Neuron (in vitro differentiated cells): ENCODE data around the gene ATCAY.

ENCODE experiments used
- H2AFZ ChIP-seq: one replicate; pipeline ENCODE4 v1.6.1; 2013; ENCODE audit warnings: low read depth, mild to moderate bottlenecking, inconsistent platforms, low read length, moderate library complexity
- H3K27me3 ChIP-seq: one replicate; pipeline ENCODE4 v1.6.1; 2013; ENCODE audit warnings: low read length; ENCODE audit not compliant: insufficient read depth
- H3K36me3 ChIP-seq: one replicate; pipeline ENCODE4 v1.6.1; 2013; ENCODE audit warnings: low read length; ENCODE audit not compliant: insufficient read depth
- H3K4me1 ChIP-seq: one replicate; pipeline ENCODE4 v1.6.1; 2013; ENCODE audit warnings: low read length; ENCODE audit not compliant: insufficient read depth
- H3K4me3 ChIP-seq: 2 replicates; pipeline ENCODE4 v1.5.1; 2013; ENCODE audit warnings: mild to moderate bottlenecking, low read length, moderate library complexity
- H3K9me3 ChIP-seq: one replicate; pipeline ENCODE4 v1.6.1; 2013; ENCODE audit warnings: low read length

ATCAY gene, protein sequence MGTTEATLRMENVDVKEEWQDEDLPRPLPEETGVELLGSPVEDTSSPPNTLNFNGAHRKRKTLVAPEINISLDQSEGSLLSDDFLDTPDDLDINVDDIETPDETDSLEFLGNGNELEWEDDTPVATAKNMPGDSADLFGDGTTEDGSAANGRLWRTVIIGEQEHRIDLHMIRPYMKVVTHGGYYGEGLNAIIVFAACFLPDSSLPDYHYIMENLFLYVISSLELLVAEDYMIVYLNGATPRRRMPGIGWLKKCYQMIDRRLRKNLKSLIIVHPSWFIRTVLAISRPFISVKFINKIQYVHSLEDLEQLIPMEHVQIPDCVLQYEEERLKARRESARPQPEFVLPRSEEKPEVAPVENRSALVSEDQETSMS

DNA sequence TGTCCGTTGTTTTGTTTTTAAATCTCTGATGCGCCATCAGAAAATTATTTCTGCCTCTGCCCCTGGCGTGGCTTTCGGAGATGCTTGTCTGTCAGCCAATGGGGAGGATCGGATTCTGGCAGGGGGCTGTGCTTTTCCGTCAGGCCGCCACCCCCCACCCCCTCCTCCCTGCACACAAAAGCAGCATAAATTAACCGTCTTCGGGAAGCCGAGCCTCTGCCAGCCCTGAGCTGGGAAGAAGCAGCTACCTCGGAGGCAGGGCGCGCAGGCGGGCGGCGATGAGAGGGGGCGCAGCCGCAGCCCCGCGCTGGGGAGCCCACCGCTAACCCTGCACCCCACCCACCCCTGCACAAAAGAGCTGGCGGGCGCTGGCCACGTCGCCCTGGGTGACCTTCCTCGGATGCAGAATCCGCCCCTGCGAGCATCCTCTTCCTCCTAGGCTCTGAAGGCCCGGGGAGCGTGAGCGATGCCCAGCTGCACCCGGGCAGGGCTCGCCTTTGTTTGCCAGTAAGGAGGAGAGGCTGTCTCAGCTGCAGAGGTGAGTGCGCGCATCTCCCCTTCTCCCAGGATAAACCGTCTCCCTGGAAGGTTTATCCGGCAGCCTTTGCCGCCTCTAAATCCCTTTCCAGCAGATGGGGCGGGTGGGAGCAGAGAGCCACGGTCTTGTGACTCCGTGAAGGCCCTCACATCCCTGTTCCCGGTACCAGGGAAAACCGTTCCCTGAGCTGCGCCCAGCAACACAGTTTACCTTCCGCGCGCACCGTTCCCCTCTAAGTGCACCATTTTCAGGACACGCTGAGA is at the start of gene ATCAY:
Gene ATCAY, plus strand, starts transcription at position 215 of the 801 bp plus-strand sequence. CDS start 5,083 bp downstream, outside the sequence.
- Histone ChIP-seq H3K27me3 (no peaks in the 10 kb centered on the region), H2AFZ (peak within 1 kb of the TSS; percentile 33), H3K4me3 (peak within 1 kb of the TSS; percentile 77), H3K4me1 (peaks cover 6% of the 10 kb centered on the region), H3K9me3 (no peaks in the 10 kb centered on the region), H3K36me3 (peaks cover 2% of the 10 kb centered on the region)

- no peaks in the 10 kb centered on the region for H3K9me3 ChIP-seq
- H3K4me3 ChIP-seq = no peak overlapping the region
- no peak overlapping the region for H2AFZ ChIP-seq
- peaks cover 6% of the 10 kb centered on the region for H3K27me3 ChIP-seq
- H3K4me1 ChIP-seq = peaks cover 12% of the 10 kb centered on the region
- H3K36me3 ChIP-seq = no peaks in the 10 kb centered on the region
Measured at GRCh38 chr19:3831601-3832000, 48.9 kb upstream of the ATCAY start.

- no peaks in the 10 kb centered on the region for H3K36me3 ChIP-seq
- H3K27me3 ChIP-seq = peaks cover 6% of the 10 kb centered on the region
- H2AFZ ChIP-seq = no peak overlapping the region
- no peak overlapping the region for H3K4me3 ChIP-seq
- no peaks in the 10 kb centered on the region for H3K9me3 ChIP-seq
- peaks cover 12% of the 10 kb centered on the region for H3K4me1 ChIP-seq
Measured at GRCh38 chr19:3832001-3832400, 48.5 kb upstream of the ATCAY start.

GRCh38 chr19:3833578-3834348 is 46.7 kb upstream of the ATCAY start:
- no peak overlapping the region for H3K4me3 ChIP-seq
- H3K36me3 ChIP-seq = no peaks in the 10 kb centered on the region
- H3K9me3 ChIP-seq = no peaks in the 10 kb centered on the region
- H2AFZ ChIP-seq = no peak overlapping the region
- H3K27me3 ChIP-seq = peaks cover 6% of the 10 kb centered on the region
- peaks cover 12% of the 10 kb centered on the region for H3K4me1 ChIP-seq

DNA sequence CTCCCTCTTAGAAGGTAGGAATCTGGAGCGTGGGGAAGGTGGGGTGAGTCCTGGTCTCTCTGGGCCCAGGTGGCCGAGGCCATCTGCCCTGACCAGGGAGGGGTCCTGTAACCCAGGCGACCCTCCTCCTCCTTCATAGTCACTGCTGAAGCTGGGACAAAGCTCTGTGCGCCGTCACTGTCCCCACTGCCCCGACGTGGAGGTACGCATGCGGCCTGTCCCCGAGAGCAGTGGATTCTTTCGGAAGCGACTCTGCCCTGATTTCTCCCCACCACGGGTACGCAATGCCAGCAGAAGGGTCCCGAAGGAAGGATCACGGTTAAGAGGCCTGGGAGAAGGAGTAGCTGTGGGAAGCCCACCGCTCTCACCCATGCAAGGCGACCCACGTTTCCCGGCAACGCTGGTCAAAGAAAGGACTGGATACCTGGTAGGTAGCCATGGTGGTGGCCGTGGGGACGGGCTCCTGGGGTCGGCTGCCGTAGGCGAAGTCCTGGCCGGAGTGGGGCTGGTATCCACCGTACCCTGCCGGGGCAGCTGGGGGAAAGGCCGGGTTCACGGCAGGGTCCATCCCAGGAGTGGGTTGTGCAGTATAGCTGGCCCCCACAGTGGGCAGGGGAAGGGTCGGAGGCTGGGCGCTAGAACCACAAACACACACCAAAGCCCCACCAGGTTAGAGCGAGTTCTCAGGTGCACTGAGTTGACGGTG is 46.0 kb upstream of the ATCAY start:
- no peak overlapping the region for H3K4me3 ChIP-seq
- H3K4me1 ChIP-seq = peaks cover 13% of the 10 kb centered on the region
- no peaks in the 10 kb centered on the region for H3K36me3 ChIP-seq
- no peak overlapping the region for H2AFZ ChIP-seq
- H3K9me3 ChIP-seq = no peaks in the 10 kb centered on the region
- H3K27me3 ChIP-seq = peaks cover 6% of the 10 kb centered on the region

DNA sequence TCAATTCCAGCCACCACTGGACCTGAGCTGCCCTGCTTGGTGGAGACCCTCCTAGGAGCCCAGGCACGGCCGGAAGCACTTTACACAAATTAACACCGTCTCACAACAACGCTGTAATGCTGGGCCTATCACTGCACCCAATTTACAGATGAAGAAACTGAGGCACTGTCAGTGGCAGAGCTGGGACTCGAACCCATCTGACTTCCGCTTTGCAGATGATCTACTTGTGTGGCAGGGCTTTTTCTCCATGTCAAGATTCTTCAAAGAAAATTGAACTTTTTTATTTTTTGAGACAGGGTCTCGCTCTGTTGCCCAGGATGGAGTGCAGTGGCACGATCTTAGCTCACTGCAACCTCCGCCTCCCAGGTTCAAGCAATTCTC is 45.4 kb upstream of the ATCAY start:
- peaks cover 15% of the 10 kb centered on the region for H3K4me1 ChIP-seq
- no peaks in the 10 kb centered on the region for H3K36me3 ChIP-seq
- peaks cover 6% of the 10 kb centered on the region for H3K27me3 ChIP-seq
- no peak overlapping the region for H3K4me3 ChIP-seq
- H2AFZ ChIP-seq = no peak overlapping the region
- no peaks in the 10 kb centered on the region for H3K9me3 ChIP-seq

DNA sequence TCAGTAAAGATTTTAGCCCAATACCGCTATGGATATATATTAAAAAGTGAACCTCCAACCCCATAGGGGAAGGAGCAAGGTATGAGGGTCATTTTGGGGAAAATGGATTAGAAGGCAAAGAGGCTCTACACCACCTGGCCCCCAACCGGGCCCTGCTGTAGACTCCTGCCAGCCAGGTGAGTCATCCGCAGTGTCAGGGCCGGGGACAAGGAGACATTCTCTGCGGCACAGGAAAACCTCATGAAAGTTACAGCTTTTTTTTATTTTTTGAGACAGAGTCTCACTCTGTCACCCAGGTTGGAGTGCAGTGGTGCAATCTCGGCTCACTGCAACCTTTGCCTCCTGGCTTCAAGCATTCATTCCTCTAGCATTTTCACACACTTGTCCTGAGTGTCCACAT is 43.6 kb upstream of the ATCAY start:
- Histone ChIP-seq H3K4me3 (no peak overlapping the region), H3K9me3 (no peaks in the 10 kb centered on the region), H3K4me1 (peaks cover 9% of the 10 kb centered on the region), H3K36me3 (no peaks in the 10 kb centered on the region), H2AFZ (no peak overlapping the region), H3K27me3 (no peaks in the 10 kb centered on the region)

DNA sequence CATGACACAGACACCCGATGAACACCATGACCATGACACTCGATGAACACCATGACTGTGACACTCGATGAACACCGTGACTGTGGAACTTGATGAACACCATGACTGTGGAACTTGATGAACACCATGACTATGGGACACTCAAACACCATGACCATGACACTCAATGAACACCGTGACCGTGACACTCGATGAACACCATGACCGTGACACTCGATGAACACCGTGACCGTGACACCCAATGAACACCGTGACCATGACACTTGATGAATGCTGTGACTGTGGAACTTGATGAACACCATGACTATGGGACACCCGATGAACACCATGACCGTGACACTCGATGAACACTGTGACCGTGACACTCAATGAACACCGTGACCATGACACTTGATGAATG is 43.2 kb upstream of the ATCAY start:
- Histone ChIP-seq H2AFZ (no peak overlapping the region), H3K27me3 (no peaks in the 10 kb centered on the region), H3K36me3 (no peaks in the 10 kb centered on the region), H3K4me1 (peaks cover 9% of the 10 kb centered on the region), H3K4me3 (no peak overlapping the region), H3K9me3 (no peaks in the 10 kb centered on the region)

DNA sequence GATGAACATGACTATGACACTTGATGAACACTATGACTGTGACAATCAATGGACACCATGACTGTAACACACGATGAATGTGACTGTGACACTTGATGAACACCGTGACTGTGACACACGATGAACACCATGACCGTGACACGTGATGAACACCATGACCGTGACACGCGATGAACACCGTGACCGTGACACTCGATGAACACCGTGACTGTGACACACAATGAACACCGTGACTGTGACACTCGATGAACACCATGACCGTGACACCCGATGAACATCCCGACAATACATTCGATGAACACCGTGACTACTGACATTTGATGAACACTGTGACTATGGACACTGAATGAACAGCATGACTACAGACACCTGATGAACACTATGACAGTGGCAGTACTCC is 42.6 kb upstream of the ATCAY start:
- H3K4me3 ChIP-seq = no peak overlapping the region
- no peaks in the 10 kb centered on the region for H3K9me3 ChIP-seq
- no peak overlapping the region for H2AFZ ChIP-seq
- H3K27me3 ChIP-seq = no peaks in the 10 kb centered on the region
- H3K4me1 ChIP-seq = peaks cover 9% of the 10 kb centered on the region
- H3K36me3 ChIP-seq = no peaks in the 10 kb centered on the region

- H3K27me3 ChIP-seq = no peaks in the 10 kb centered on the region
- peaks cover 9% of the 10 kb centered on the region for H3K4me1 ChIP-seq
- no peaks in the 10 kb centered on the region for H3K9me3 ChIP-seq
- no peak overlapping the region for H3K4me3 ChIP-seq
- no peak overlapping the region for H2AFZ ChIP-seq
- no peaks in the 10 kb centered on the region for H3K36me3 ChIP-seq
Measured at GRCh38 chr19:3838661-3839060, 41.8 kb upstream of the ATCAY start.

- H3K27me3 ChIP-seq = no peaks in the 10 kb centered on the region
- peaks cover 3% of the 10 kb centered on the region for H3K4me1 ChIP-seq
- H2AFZ ChIP-seq = no peak overlapping the region
- no peaks in the 10 kb centered on the region for H3K36me3 ChIP-seq
- no peak overlapping the region for H3K4me3 ChIP-seq
- no peaks in the 10 kb centered on the region for H3K9me3 ChIP-seq
Measured at GRCh38 chr19:3839941-3840340, 40.5 kb upstream of the ATCAY start.

DNA sequence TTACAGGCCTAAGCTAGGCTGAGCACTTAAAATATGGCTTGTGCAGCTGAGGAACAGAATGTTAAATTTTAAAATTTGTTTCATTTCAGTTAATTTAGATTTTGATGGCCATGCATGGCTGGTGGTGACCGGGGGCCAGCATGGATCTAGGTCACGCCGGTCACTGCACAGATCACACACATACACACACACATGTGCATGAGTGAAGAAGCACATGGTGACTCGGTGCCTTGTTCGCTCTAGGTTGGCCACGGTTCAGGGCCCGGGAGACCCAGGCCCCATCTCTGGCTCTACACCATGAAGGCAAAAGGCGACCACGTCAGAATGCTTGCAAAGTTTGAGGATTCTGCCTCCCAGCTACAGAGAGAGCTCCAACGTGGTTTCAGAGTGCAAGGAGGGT is 39.7 kb upstream of the ATCAY start:
- no peaks in the 10 kb centered on the region for H3K36me3 ChIP-seq
- H2AFZ ChIP-seq = no peak overlapping the region
- no peaks in the 10 kb centered on the region for H3K9me3 ChIP-seq
- no peaks in the 10 kb centered on the region for H3K27me3 ChIP-seq
- peaks cover 3% of the 10 kb centered on the region for H3K4me1 ChIP-seq
- no peak overlapping the region for H3K4me3 ChIP-seq
